Activated CD8-positive, alpha-beta memory T cell treated with anti-CD3 and anti-CD28 coated beads for 24 hours (primary cell): Measurements from ENCODE around the gene ABL2.

Source experiments
- DNase-seq: peaks from one replicate; pipeline ENCODE4 v3.0.0-alpha.2; 2020

The ABL2 gene

GRCh38 chr1:179089827-179090482 lies 139.5 kb downstream of the ABL2 start:
- peak; percentile 33 for DNase-seq

- no peak for DNase-seq
These were observed 141.8 kb downstream of the ABL2 start for GRCh38 chr1:179087665-179088064.

- DNase-seq, result no peak
These were observed 145.9 kb downstream of the ABL2 start for GRCh38 chr1:179083533-179083932.

- no peak for DNase-seq
These were observed 146.5 kb downstream of the ABL2 start for GRCh38 chr1:179082999-179083335.

- DNase-seq, result peak; percentile 76
These were observed 147.0 kb downstream of the ABL2 start for GRCh38 chr1:179082333-179082998.

- DNase-seq, result peak; percentile 92
These were observed 147.7 kb downstream of the ABL2 start, which contains the start of gene TOR3A for GRCh38 chr1:179081687-179082332. TSS of gene TOR3A (plus strand) at chr1:179082070. CDS start at chr1:179082129, 59 bp downstream.

- DNase-seq, result no peak
These were observed 148.4 kb downstream of the ABL2 start for GRCh38 chr1:179080866-179081686.

- peak; percentile 65 for DNase-seq
These were observed 150.2 kb downstream of the ABL2 start for GRCh38 chr1:179079113-179079761.

GRCh38 chr1:179077396-179077795 lies 152.1 kb downstream of the ABL2 start:
- no peak for DNase-seq

GRCh38 chr1:179066471-179066870 lies 163.0 kb downstream of the ABL2 start:
- DNase-seq, result no peak

GRCh38 chr1:179061360-179062282 lies 167.9 kb downstream of the ABL2 start:
- no peak for DNase-seq

GRCh38 chr1:179058487-179059483 lies 170.7 kb downstream of the ABL2 start:
- DNase-seq, result no peak

GRCh38 chr1:179055937-179056336 lies 173.5 kb downstream of the ABL2 start:
- DNase-seq, result no peak

- DNase-seq, result no peak
These were observed 176.0 kb downstream of the ABL2 start for GRCh38 chr1:179053486-179053885.

GRCh38 chr1:179052776-179053175 lies 176.7 kb downstream of the ABL2 start:
- DNase-seq, result no peak
